NCI-H82 (cell line): Measurements from ENCODE around the gene SENP5.
A peak's percentile ranks its signal among the peaks of the same experiment; 100 is the strongest.
"Not testable (repeated sequence)": the region's sequence is repeated elsewhere in the genome, so short reads cannot be mapped to it uniquely, and the experiment has no call there.

ENCODE experiments used
- DNase-seq: peaks from one replicate; lab custom pipeline; 2025; lab: John Stamatoyannopoulos, UW

Gene SENP5

GRCh38 chr3:196867507-196868296, at the start of gene SENP5:
Gene SENP5, plus strand, starts transcription at chr3:196867920. Its CDS starts 17,262 bp downstream, at chr3:196885182.
- DNase-seq, result peak; percentile 96

GRCh38 chr3:196821806-196822355, 45.8 kb upstream of the SENP5 start:
- no peak for DNase-seq

- DNase-seq, result not testable (repeated sequence)
Observed at GRCh38 chr3:196829651-196830050, 38.1 kb upstream of the SENP5 start.

- DNase-seq, result no peak
Observed at GRCh38 chr3:196835086-196835485, 32.6 kb upstream of the SENP5 start.

GRCh38 chr3:196836626-196837025, 31.1 kb upstream of the SENP5 start:
- DNase-seq, result not testable (repeated sequence)

- peak; percentile 88 for DNase-seq
Observed at GRCh38 chr3:196837819-196838420, 29.8 kb upstream of the SENP5 start.

- DNase-seq, result not testable (repeated sequence)
Observed at GRCh38 chr3:196839351-196839750, 28.4 kb upstream of the SENP5 start.

GRCh38 chr3:196842567-196843434, 24.9 kb upstream of the SENP5 start:
- DNase-seq, result no peak

GRCh38 chr3:196843435-196844110, 24.1 kb upstream of the SENP5 start:
- DNase-seq, result no peak

- DNase-seq, result not testable (repeated sequence)
Observed at GRCh38 chr3:196844235-196845219, 23.2 kb upstream of the SENP5 start.

- not testable (repeated sequence) for DNase-seq
Observed at GRCh38 chr3:196848375-196848774, 19.3 kb upstream of the SENP5 start.

- peak; percentile 77 for DNase-seq
Observed at GRCh38 chr3:196849180-196849741, 18.5 kb upstream of the SENP5 start.

- DNase-seq, result not testable (repeated sequence)
Observed at GRCh38 chr3:196863000-196863399, 4.7 kb upstream of the SENP5 start.

GRCh38 chr3:196867155-196867506, 589 bp upstream of the SENP5 start:
- DNase-seq, result no peak

- peak; percentile 69 for DNase-seq
Observed at GRCh38 chr3:196868297-196868661, 559 bp downstream of the SENP5 start.

- DNase-seq, result no peak
Observed at GRCh38 chr3:196872316-196872715, 4.6 kb downstream of the SENP5 start.

- not testable (repeated sequence) for DNase-seq
Observed at GRCh38 chr3:196874511-196875094, 6.9 kb downstream of the SENP5 start.

GRCh38 chr3:196875258-196875657, 7.5 kb downstream of the SENP5 start:
- no peak for DNase-seq

- no peak for DNase-seq
Observed at GRCh38 chr3:196883361-196883760, 15.6 kb downstream of the SENP5 start.

- no peak for DNase-seq
Observed at GRCh38 chr3:196886144-196886543, 18.4 kb downstream of the SENP5 start.
